ENCODE data around the gene SEMA6B. TPM values are rescaled to one million over a fixed set of nuclear protein-coding genes. Genes with fewer than 3 reads are reported as not detected.
A peak's percentile ranks its signal among the peaks of the same experiment; 100 is the strongest.

Gene SEMA6B
- total RNA-seq, 1 experiment from 2014 or later = 38.4 TPM

DNA sequence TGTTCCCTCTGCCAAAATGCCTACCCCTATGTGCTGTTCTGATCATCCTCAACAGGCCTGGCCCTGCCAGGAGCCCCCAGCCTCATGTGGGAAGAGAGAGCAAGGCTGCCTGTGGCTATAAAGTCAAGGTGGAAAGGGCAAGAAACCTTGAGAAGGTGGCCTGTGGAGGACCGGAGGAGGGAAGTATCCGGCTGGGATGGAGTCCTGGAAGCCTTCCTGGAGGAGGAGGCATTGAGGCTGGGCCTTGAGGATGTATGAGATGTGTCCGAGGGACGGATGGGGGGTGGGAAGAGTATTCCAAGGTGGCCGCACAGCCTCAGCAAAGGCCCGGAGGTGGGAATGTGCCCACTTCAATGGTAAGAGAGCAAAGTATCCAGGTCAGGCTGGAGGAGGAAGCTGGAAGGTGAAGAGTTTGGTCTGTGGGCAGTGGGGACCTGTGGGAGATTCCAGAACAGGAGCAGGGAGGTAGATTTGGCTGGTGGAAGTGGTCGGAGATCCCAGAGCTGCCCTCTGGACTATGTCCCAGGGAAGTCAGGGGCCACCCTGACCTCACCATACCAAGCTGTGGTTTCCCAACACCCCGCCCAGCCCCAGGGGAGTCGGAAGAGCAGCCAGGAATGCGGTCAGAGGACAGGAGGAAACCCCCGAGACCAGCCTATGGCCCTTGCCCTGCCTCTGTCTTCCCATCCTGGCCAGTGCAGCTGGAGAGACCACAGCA is 38.2 kb downstream of the SEMA6B start:
- H3K23me2 ChIP-seq (ENCODE audit: insufficient read length, low read depth, low read length, poor library complexity, severe bottlenecking) = no peaks in the 10 kb centered on the region
- H2BK5ac ChIP-seq (ENCODE audit: insufficient read length, low read length) = no peak overlapping the region
- no peak for DNase-seq
- no peaks in the 10 kb centered on the region for H3K79me2 ChIP-seq (ENCODE audit: insufficient read depth, low read length)
- H3K9me3 ChIP-seq (ENCODE audit: control insufficient read depth, low read depth, low read length) = no peaks in the 10 kb centered on the region
- peaks cover 3 to 7% of the 10 kb centered on the region in 2 experiments; a peak in 3 of 4 replicates for H3K4me1 Mint-ChIP-seq
- no CpG with 5 or more reads among the region's 11 CpGs for WGBS (ENCODE audit: extremely low coverage, insufficient read length, low lambda C conversion rate)
- H4K5ac ChIP-seq (ENCODE audit: insufficient read length, low read depth, low read length) = no peak overlapping the region
- no peak overlapping the region for H2AK5ac ChIP-seq (ENCODE audit: insufficient read length, low read length)
- H3K9ac ChIP-seq (ENCODE audit: extremely low read depth, insufficient read length, low read length) = no peak overlapping the region
- no peaks in the 10 kb centered on the region for H4K20me1 ChIP-seq (ENCODE audit: control insufficient read depth, insufficient read depth, insufficient read length)
- H2AFZ ChIP-seq (ENCODE audit: low read length) = no peak overlapping the region
- H3K27ac ChIP-seq (ENCODE audit: insufficient read length, low read depth, low read length) = no peak overlapping the region
- no peak overlapping the region; the same call in 1 of the 2 replicates for H3K14ac ChIP-seq (ENCODE audit: insufficient read depth, low read length)
- H3K79me1 ChIP-seq (ENCODE audit: insufficient read depth, low read depth, low read length, poor library complexity, severe bottlenecking) = no peaks in the 10 kb centered on the region
- no peak overlapping the region for H3K23ac ChIP-seq (ENCODE audit: insufficient read length, low read depth, low read length)
- H3K4me1 ChIP-seq (ENCODE audit: insufficient read depth, low read length) = no peaks in the 10 kb centered on the region
- no peak overlapping the region for H3T11ph ChIP-seq (ENCODE audit: low read length)
- no peak overlapping the region for H3K4ac ChIP-seq (ENCODE audit: low read depth, low read length)
- no peak overlapping the region for H3K56ac ChIP-seq (ENCODE audit: insufficient read length, low read depth, low read length)
- TF ChIP-seq, protein P1, sequence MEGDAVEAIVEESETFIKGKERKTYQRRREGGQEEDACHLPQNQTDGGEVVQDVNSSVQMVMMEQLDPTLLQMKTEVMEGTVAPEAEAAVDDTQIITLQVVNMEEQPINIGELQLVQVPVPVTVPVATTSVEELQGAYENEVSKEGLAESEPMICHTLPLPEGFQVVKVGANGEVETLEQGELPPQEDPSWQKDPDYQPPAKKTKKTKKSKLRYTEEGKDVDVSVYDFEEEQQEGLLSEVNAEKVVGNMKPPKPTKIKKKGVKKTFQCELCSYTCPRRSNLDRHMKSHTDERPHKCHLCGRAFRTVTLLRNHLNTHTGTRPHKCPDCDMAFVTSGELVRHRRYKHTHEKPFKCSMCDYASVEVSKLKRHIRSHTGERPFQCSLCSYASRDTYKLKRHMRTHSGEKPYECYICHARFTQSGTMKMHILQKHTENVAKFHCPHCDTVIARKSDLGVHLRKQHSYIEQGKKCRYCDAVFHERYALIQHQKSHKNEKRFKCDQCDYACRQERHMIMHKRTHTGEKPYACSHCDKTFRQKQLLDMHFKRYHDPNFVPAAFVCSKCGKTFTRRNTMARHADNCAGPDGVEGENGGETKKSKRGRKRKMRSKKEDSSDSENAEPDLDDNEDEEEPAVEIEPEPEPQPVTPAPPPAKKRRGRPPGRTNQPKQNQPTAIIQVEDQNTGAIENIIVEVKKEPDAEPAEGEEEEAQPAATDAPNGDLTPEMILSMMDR (conservative IDR thresholded peaks at IDR 0.05) = no peak
- H4K8ac ChIP-seq (replicated peaks; ENCODE audit: insufficient read length, low read depth, low read length) = no peak overlapping the region
- no peak overlapping the region for H2BK20ac ChIP-seq (ENCODE audit: low read depth, low read length, poor library complexity, severe bottlenecking)
- no peak overlapping the region for H3K4me3 Mint-ChIP-seq
- H2BK12ac ChIP-seq (ENCODE audit: insufficient read length, low read depth, low read length) = no peak overlapping the region
- no peaks in the 10 kb centered on the region for H3K27me3 ChIP-seq (ENCODE audit: insufficient read depth, low read length)
- peak overlapping the region in 1 of 3 experiments; percentile 42; a peak in 1 of 7 replicates for H3K27ac Mint-ChIP-seq
- no peak overlapping the region for H3K4me2 ChIP-seq (ENCODE audit: insufficient read depth, insufficient read length, low read length)
- H3K36me3 Mint-ChIP-seq (ENCODE audit: insufficient read depth in 1 of 3, low read depth in 3 of 3) = no peaks in the 10 kb centered on the region
- H3K18ac ChIP-seq (ENCODE audit: insufficient read length, low read depth, low read length) = no peak overlapping the region
- no peak overlapping the region for H4K91ac ChIP-seq (ENCODE audit: insufficient read length, low read depth, low read length)
- peaks cover 38% of the 10 kb centered on the region for H3K27me3 Mint-ChIP-seq (ENCODE audit: low read depth)
- H3K9me3 Mint-ChIP-seq = peaks cover 0 to 2% of the 10 kb centered on the region in 2 experiments; a peak in 1 of 5 replicates
- no peak overlapping the region for H2BK15ac ChIP-seq (ENCODE audit: low read depth, low read length)
- H2BK120ac ChIP-seq (ENCODE audit: low read depth, low read length, poor library complexity, severe bottlenecking) = no peak overlapping the region

All from H9 (cell line).